Measurements from ENCODE around the gene ATRX.

Gene ATRX

DNA sequence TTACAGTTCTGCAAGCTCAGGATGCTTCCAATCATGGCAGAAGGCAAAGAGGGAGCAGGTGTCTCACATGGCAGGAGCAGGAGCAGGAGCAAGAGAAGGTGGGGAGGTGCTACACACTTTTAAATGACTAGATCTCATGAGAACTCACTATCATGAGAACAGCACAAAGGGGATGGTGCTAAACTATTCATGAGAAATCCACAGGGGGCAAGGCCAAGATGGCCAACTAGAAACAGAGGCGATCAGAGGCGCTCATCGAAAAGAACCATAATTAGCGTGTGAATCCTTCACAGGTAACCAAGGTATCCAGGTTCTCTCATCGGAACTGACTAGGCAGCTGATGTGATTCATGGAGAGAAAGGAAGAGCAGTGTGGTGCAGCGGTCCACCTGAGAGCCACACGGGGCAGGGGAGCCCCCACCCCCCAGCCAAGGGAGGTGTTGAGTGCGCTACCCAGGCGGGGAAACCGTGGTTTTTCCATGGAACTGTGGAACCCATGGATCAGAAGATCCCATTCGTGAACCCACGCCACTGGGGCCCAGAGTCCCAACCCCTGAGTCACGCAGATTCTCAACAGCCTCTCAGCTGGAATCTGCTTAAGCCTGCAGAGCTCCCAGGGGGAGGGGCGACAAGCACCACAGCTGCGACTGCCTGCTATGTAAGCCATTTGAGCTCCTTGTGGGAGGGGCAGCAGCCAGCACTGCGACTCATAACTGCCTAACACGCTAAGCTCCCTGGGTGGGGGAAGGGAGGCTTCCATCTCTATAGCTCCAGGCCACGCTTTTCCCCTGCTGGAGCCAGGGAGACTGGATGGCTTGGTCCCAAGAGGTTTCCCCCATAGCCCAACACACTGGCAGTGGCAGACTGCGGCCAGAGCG is 292.1 kb downstream of the ATRX start:
- Histone ChIP-seq H3K36me3 (ENCODE audit: control insufficient read depth, insufficient read depth, low read length) (no peaks in the 10 kb centered on the region), H3K27ac (no peak overlapping the region), H3K4me2 (ENCODE audit: low read length) (no peak overlapping the region), H2AFZ (no peak overlapping the region), H3K9me3 (ENCODE audit: control insufficient read depth, low read length) (no peaks in the 10 kb centered on the region), H3K79me2 (no peaks in the 10 kb centered on the region), H3K4me1 (no peaks in the 10 kb centered on the region), H3K9ac (no peak overlapping the region), H3K27me3 (ENCODE audit: control insufficient read depth, insufficient read depth, low read length) (no peaks in the 10 kb centered on the region), H3K4me3 (ENCODE audit: low read depth, low read length) (no peak overlapping the region)
- TF ChIP-seq, protein P1, sequence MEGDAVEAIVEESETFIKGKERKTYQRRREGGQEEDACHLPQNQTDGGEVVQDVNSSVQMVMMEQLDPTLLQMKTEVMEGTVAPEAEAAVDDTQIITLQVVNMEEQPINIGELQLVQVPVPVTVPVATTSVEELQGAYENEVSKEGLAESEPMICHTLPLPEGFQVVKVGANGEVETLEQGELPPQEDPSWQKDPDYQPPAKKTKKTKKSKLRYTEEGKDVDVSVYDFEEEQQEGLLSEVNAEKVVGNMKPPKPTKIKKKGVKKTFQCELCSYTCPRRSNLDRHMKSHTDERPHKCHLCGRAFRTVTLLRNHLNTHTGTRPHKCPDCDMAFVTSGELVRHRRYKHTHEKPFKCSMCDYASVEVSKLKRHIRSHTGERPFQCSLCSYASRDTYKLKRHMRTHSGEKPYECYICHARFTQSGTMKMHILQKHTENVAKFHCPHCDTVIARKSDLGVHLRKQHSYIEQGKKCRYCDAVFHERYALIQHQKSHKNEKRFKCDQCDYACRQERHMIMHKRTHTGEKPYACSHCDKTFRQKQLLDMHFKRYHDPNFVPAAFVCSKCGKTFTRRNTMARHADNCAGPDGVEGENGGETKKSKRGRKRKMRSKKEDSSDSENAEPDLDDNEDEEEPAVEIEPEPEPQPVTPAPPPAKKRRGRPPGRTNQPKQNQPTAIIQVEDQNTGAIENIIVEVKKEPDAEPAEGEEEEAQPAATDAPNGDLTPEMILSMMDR (IDR thresholded peaks at IDR 0.05): no peak

DNA sequence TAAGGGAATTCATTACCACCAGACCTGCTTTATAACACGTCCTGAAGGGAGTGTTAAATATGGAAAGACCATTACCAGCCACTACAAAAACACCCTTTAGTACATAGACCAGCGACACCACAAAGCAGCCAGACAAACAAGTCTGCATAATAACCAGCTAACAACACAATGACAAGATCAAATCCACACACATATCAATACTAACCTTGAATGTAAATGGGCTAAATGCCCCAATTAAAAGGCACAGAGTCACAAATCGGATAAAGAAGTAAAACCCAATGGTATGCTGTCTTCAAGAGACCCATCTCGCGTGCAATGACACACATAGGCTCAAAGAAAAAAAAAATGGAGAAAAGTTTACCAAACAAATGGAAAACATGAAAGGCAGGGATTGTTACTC is 302.0 kb downstream of the ATRX start:
- H2AFZ ChIP-seq: no peak overlapping the region
- no peak overlapping the region for H3K27ac ChIP-seq
- H3K79me2 ChIP-seq: no peaks in the 10 kb centered on the region
- no peaks in the 10 kb centered on the region for H3K36me3 ChIP-seq (ENCODE audit: control insufficient read depth, insufficient read depth, low read length)
- H3K4me3 ChIP-seq (ENCODE audit: low read depth, low read length): no peak overlapping the region
- TF ChIP-seq, protein P1 (IDR thresholded peaks at IDR 0.05): no peak
- H3K27me3 ChIP-seq (ENCODE audit: control insufficient read depth, insufficient read depth, low read length): no peaks in the 10 kb centered on the region
- H3K9ac ChIP-seq: no peak overlapping the region
- H3K9me3 ChIP-seq (ENCODE audit: control insufficient read depth, low read length): no peaks in the 10 kb centered on the region
- H3K4me1 ChIP-seq: no peaks in the 10 kb centered on the region
- H3K4me2 ChIP-seq (ENCODE audit: low read length): no peak overlapping the region

DNA sequence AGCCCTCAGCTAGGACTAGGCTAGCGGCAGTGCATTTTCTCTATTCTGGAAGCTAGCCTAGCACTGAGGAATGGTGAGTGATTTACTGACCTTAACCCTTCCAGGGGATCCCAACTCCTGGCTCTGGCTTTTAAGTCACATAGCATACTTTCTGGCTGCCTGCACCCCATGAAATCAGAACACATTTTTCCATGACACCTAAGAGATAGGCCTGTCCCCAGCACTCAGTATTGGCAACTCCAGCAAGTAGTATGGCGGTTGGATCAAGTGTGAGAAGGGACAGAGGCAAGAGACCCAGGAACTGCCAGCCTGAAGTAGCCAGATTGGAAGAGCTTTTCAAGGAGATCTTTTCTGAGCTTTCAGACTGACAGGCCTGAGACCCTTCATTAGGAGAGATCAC is 330.6 kb downstream of the ATRX start:
- Histone ChIP-seq H3K79me2 (no peaks in the 10 kb centered on the region), H2AFZ (no peak overlapping the region), H3K27me3 (ENCODE audit: control insufficient read depth, insufficient read depth, low read length) (no peaks in the 10 kb centered on the region), H3K4me2 (ENCODE audit: low read length) (no peak overlapping the region), H3K4me1 (no peaks in the 10 kb centered on the region), H3K36me3 (ENCODE audit: control insufficient read depth, insufficient read depth, low read length) (no peaks in the 10 kb centered on the region), H3K9ac (no peak overlapping the region), H3K27ac (no peak overlapping the region), H3K9me3 (ENCODE audit: control insufficient read depth, low read length) (no peaks in the 10 kb centered on the region), H3K4me3 (ENCODE audit: low read depth, low read length) (no peak overlapping the region)
- TF ChIP-seq, protein P1 (IDR thresholded peaks at IDR 0.05): no peak
